Thyroid gland (tissue), 4 donors: ENCODE measurements around the gene POLD2.

Experiments
- POLR2A ChIP-seq, 2 donors: fragments of 450-650 bp; IDR thresholded peaks; one replicate each; pipeline ENCODE4 v1.6.1; 2017; ENCODE audit warnings: antibody characterized with exemption in 2 of 2, mild to moderate bottlenecking in 2 of 2, moderate library complexity in 1 of 2
- TF ChIP-seq, protein P1 (sequence below), 6 experiments: fragments of 200-600 bp in 3 of 6; fragments of 450-650 bp in 3 of 6; sonication (generic) in 3 of 6; IDR thresholded peaks; one replicate each; pipeline ENCODE4 v1.5.1; 2016 to 2019; ENCODE audit warnings: antibody characterized with exemption in 6 of 6, mild to moderate bottlenecking in 2 of 6, inconsistent platforms in 1 of 6, moderate library complexity in 1 of 6

GRCh38 chr7:44147026-44147991 is 24.0 kb upstream of the POLD2 start:
- TF ChIP-seq, protein P1, sequence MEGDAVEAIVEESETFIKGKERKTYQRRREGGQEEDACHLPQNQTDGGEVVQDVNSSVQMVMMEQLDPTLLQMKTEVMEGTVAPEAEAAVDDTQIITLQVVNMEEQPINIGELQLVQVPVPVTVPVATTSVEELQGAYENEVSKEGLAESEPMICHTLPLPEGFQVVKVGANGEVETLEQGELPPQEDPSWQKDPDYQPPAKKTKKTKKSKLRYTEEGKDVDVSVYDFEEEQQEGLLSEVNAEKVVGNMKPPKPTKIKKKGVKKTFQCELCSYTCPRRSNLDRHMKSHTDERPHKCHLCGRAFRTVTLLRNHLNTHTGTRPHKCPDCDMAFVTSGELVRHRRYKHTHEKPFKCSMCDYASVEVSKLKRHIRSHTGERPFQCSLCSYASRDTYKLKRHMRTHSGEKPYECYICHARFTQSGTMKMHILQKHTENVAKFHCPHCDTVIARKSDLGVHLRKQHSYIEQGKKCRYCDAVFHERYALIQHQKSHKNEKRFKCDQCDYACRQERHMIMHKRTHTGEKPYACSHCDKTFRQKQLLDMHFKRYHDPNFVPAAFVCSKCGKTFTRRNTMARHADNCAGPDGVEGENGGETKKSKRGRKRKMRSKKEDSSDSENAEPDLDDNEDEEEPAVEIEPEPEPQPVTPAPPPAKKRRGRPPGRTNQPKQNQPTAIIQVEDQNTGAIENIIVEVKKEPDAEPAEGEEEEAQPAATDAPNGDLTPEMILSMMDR (IDR thresholded peaks at IDR 0.05) = no peak
- TF ChIP-seq POLR2A (IDR thresholded peaks at IDR 0.05) = no peak
